Ureter (tissue), 1 donor: ENCODE results near the gene KLK6. TPM values are rescaled to one million over a fixed set of nuclear protein-coding genes. Genes with fewer than 3 reads are reported as not detected.

Experiments used
- DNase-seq: peaks from one replicate; pipeline ENCODE4 v3.0.0-alpha.2; 2020; ENCODE audit warnings: low spot score
- total RNA-seq: library from RNA; stranded (reverse); gene quantifications from one replicate; pipeline ENCODE4 v1.2.4, GENCODE V29; 2023
- donor health status: DM: yes; HTN: yes; CAD: no.

KLK6 gene
- total RNA-seq: not detected

DNA sequence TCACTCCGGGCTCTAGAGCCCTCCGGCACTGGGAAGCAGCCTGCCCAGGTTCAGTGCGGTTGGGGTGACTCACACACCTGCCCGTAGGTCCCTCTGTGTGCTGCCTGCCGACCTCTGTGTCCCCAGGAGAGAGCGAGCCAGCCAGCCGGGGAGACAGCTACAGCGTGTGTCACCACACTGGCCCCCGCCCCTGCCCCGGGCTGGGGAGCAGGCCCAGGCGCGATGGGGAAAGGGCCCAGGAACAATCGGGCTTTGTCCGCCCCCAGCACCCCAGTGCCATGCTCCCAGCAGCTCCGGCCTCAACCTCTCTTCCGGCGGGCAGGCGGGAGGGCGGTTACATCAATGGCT is at the start of gene KLK6:
TSS of gene KLK6 (minus strand) at position 179 of the 348 bp plus-strand sequence. CDS start 1,487 bp downstream, outside the sequence.
- DNase-seq: no peak

GRCh38 chr19:51018745-51019543 is 49.6 kb upstream of the KLK6 start:
- no peak for DNase-seq

DNA sequence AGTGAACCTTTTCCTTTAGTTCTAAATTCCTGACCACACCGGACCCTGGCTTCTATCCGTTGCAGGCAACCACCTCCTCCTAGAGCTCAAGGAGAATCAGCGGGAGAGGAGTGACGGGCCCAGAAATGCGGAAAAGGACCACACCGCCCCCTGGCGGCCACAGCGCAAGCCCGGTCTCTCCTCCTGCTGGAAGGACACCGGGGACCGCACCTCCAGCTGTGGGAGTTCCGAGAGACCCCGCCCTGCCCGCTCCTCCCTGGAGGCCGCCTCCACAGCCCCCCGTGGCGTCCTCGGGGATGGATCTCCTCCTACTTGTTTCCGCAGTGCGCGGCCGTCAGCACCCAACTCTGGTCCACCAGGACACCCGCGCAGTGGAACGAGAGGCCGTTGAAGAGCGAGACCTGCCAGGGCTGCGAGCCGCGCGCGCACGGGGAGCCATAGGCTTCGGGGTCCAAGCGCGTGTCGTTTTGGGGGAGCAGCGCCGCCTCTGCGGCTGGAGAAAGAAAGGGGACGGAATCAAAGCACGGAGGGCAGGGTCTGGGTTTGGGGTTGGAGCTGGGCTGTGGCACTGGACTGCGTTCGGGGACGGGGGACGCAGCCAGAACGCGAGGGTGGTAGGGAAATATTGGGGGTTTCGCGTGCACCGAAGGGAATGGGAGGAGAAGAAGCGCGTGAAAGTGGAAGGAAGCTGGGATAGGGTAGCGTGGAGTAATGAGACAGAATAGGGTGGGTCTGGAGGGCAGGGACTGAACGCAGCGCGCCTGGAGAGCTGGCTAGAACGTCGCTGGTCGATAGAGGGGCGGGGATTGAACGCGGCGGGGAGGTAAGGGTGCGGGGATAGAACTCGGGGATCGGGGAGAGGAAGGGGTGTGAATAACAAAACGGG is 47.6 kb upstream of the KLK6 start:
- peak; percentile 69 for DNase-seq

DNA sequence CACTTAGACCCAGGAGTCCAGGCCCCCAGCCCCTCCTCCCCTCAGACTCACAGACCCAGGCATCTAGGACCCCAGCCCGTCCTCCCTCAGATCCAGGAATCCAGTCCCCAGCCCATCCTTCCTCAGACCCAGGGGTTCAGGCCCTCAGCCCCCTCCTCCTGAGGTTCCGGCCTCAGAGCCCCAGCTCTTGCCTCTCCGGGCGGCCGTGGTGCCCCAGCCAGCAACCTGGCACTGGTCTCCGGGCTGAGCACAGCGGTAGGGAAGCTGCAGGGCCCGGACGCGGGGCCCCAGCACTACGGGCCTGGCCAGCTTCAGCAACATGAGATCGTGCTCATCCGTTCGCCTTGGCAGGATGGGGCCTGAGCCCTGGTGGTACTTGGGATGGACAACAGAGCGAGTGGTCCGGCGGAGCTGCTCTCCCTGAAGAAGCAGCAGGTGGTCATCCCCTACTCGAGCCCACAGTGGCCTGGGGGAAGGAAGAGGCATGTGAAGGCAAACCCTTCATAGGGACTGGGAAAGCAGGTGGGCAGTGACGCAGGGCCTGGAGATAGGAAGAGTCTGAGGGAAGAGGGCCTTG is 46.4 kb upstream of the KLK6 start:
- DNase-seq: no peak

DNA sequence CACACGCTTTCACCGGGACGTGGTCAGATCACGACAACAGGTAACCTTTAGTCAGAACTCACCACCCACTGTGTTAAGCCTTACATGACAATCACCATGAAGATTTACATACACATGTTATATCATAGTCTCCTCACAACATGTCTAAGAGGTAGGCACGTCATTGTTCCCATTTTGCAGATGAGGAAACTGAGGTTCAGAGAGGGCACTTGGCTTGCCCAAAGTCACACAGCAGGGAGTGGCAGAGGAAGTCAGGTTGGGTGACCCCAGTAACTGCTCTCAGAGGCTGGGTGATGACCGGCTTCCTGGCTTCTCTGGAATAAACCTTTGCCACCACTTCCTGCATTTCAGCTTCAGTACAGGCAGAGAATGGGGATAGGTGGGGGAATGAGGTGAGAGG is 44.9 kb upstream of the KLK6 start:
- no peak for DNase-seq

DNA sequence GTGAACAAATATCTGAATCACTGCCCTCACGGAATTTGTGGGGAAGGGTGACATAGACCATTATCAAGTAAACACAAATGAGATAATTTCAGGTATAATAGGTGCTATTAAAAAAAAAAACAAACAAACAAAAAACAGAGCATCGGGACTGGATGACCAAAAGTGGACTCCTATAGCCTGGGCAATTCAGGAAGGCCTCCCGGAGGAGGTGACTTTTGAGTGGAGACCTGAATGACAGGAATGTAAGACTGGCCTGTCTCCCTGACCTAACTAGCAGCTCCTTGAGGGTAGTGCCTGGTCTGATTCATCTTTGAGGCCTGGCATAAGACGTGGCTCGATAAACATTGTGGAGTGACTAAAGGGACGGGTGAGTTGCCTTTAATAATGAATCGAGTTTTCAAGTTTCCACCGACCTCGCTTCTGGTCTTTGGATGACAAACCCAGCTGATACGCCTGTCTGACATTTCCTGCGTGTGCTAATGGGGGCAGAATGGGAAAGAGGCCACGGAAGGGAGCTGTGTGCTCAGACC is 43.3 kb upstream of the KLK6 start:
- no peak for DNase-seq

- DNase-seq: no peak
These were observed 40.8 kb upstream of the KLK6 start for GRCh38 chr19:51010066-51010795.

- no peak for DNase-seq
These were observed 39.9 kb upstream of the KLK6 start for GRCh38 chr19:51009061-51009891.

GRCh38 chr19:51007488-51007887 is 38.1 kb upstream of the KLK6 start:
- no peak for DNase-seq

DNA sequence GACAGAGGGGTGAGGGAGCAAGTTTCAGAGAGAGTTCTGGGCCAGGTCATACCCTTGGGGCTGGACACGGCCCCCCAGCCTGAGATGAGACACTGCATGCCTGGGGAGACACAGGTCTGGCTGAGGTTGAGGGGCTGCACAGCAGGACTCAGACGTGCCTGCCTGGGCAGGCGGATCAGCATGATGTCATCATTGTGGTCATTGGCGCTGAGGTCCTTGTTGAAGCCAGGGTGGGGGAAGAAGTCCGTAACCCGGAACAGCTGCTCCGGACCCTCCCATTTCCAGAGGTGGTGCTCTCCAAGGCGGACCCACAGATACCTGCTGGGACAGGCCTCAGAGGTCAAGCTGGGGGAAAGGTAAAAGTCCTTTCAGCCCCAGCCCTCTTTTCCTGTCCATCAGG is 37.0 kb upstream of the KLK6 start:
- DNase-seq: no peak

DNA sequence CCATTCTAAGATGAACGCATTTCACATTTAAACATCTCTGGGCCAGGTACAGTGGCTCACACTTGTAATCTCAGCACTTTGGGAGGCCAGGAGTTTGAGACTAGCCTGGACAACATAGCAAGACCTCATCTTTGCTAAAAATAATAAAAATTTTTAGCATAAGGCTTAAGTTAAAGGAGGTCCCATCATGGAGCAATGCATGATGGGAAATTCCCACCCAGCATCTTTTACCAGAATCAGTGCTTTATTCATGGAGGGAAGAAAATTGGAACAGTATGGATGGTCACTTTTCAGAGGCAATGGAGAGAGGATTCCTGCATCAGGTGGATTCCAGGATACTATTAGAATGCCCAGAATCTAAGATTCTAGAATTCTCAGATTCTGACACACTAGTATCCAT is 35.9 kb upstream of the KLK6 start:
- no peak for DNase-seq

DNA sequence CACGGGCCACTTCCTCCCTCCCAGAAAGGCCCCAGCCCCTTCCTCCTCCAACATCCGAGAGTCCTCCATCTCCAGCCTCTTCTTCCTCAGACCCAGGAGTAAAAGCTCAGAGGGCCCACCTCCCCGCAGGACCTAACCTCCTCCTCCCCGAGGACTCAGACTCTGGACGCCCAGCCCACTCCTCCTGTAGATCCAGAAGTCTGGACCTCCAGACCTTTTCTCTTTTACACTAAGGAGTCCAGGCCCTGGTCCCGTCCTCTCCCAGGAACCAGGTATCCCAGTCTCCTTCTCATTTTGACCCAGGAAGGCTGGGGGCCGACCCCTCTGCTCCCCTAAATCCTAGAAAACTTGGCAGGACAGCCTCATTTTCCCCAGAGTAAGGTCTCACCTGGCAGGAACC is 33.9 kb upstream of the KLK6 start:
- DNase-seq: no peak

- DNase-seq: no peak
These were observed 33.3 kb upstream of the KLK6 start for GRCh38 chr19:51002542-51003311.

DNA sequence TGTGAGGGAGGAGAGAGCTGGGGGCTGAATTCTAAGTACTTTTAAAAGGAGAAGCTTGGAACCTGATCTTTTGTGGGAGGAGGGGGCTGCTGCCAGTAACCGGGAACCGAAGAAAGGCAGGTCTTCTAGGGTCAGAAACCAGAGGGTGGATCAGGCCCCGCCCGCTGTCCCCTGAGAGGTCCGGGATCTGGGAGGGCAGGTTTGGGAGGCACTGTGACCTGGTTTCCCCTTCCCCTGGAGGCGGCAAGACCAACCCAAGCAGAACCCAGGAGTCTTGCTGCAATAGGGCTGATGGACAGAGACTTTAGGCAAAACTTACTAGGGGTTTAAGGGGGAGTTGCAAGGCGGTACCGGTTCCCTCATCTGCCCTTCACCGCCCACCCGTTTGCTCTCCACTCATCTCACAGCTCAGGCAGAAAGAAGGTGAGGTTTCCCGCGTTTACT is 32.7 kb upstream of the KLK6 start:
- DNase-seq: no peak

- DNase-seq: no peak
These were observed 32.1 kb upstream of the KLK6 start, which contains the start of gene KLK8 for GRCh38 chr19:51001515-51001914. Gene KLK8 (minus strand): TSS chr19:51001604. CDS start chr19:51001167, 437 bp downstream.

GRCh38 chr19:51000981-51001380 is 31.6 kb upstream of the KLK6 start:
- DNase-seq: no peak

GRCh38 chr19:51000426-51000825 is 31.0 kb upstream of the KLK6 start:
- no peak for DNase-seq

- no peak for DNase-seq
These were observed 29.3 kb upstream of the KLK6 start for GRCh38 chr19:50998686-50999085.

DNA sequence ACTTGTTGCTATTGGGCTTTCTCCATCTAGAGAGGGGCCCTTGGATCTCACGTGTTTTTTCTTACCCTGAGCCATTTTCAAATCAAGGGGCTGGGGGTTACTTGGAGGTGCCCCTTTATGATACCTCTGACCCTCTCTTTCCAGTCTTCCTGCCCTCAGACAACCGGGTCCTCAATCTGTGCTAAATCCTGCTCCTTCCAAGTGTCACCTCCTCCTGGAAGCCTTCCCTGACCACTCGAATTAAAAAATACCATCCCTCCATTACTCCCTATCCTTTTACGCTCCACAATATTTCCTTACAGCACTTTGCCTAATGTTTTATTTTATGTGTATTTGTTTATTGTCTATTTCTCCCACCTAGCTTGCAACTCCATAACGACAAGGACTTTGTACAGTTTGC is 28.7 kb upstream of the KLK6 start:
- DNase-seq: no peak

DNA sequence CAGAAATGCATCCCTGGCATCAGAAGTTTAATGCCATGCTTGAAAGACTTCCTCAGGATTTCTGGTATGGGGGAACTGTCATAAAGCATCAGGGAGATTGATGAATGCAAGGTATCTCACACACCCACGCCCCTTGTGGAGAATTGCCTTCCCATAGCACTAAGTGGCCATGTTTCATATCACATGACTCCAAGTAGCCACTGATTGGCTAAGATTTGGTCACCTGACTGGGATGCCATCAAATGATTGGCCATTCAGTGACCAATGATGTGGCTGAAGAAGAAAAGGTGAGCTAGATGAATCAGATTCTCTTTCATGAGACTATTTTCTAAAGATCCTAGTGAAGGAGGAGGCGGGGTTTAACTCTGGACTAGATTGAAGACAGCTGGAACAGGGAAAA is 24.7 kb upstream of the KLK6 start:
- no peak for DNase-seq
